ENCODE results near the gene OSCAR. TPM values are rescaled to one million over a fixed set of nuclear protein-coding genes. Genes with fewer than 3 reads are reported as not detected.

OSCAR gene
- total and polyA plus RNA-seq, 10 of the 15 experiments (the other 5 are each of a cell fraction or from before 2014, with no cell fraction given) = 0.08 to 0.27 (median 0.10) TPM; not detected in 7

- H3K4me3 ChIP-seq = no peak overlapping the region
- no peak for FAIRE-seq
- TF ChIP-seq RAD21 (IDR thresholded peaks at IDR 0.05; ENCODE audit: insufficient read depth, low read depth, low read length) (no peak), ZSCAN29 (IDR thresholded peaks at IDR 0.05) (no peak), TAF1 (IDR thresholded peaks at IDR 0.05; ENCODE audit: borderline replicate concordance, low read depth, low read length) (no peak), EP300 (IDR thresholded peaks at IDR 0.05; ENCODE audit: borderline replicate concordance in 1 of 2, control insufficient read depth in 1 of 2, low read depth in 2 of 2, low read length in 2 of 2) (no peak), PML (IDR thresholded peaks at IDR 0.05; ENCODE audit: low read length) (no peak)
- no TSS peak for BruUV-seq (replicated peaks)
- H3K9me3 ChIP-seq (replicated peaks; ENCODE audit: control insufficient read depth, insufficient read depth, low read length) = peaks cover 1% of the 10 kb centered on the region; the same call in 2 of the 3 replicates
- no peaks in the 10 kb centered on the region for H3K4me1 ChIP-seq (ENCODE audit: control insufficient read depth, insufficient read depth, low read length)
- ChIA-PET POLR2A (no interaction called here), CTCF (no interaction called here), SMC1A (ENCODE audit: uncharacterized antibody, unreplicated experiment) (no interaction called here), RAD21 (ENCODE audit: unreplicated experiment) (no interaction called here)
- H3K27ac ChIP-seq (ENCODE audit: control insufficient read depth, insufficient read depth) = no peak overlapping the region
- H4K20me1 ChIP-seq (ENCODE audit: control insufficient read depth, insufficient read depth) = no peaks in the 10 kb centered on the region
- no peak overlapping the region for H3K9ac ChIP-seq (ENCODE audit: control insufficient read depth, insufficient read depth, low read length)
- no peak overlapping the region for H3K4me2 ChIP-seq (ENCODE audit: control insufficient read depth, insufficient read depth)
- WGBS (ENCODE audit: insufficient coverage, insufficient replicate concordance, low lambda C conversion rate, missing lambda C conversion rate) = 41% methylated on average over 9 of the region's 9 CpGs
- intact Hi-C loops (cut with micrococcal nuclease; ENCODE audit: unreplicated experiment) = no loop called here
- H3K79me2 ChIP-seq (ENCODE audit: control insufficient read depth, insufficient read depth, low read length) = no peaks in the 10 kb centered on the region
- ATAC-seq = no peak
- H3K36me3 ChIP-seq (ENCODE audit: control insufficient read depth in 2 of 2, insufficient read depth in 2 of 2, low read length in 1 of 2) = no peaks in the 10 kb centered on the region
- H3K27me3 ChIP-seq (replicated peaks in 1 of 2; ENCODE audit: control insufficient read depth in 2 of 2, insufficient read depth in 2 of 2, low read length in 1 of 2) = no peaks in the 10 kb centered on the region
- in situ Hi-C loops (cut with MboI) = no loop called here
- DNase-seq (ENCODE audit: low read depth, low spot score) = no peak
- H2AFZ ChIP-seq (ENCODE audit: control insufficient read depth, low read depth, low read length) = no peak overlapping the region
These were observed 25.8 kb downstream of the OSCAR start for GRCh38 chr19:54074851-54075250.

- H3K9me3 ChIP-seq (replicated peaks; ENCODE audit: control insufficient read depth, insufficient read depth, low read length) = no peaks in the 10 kb centered on the region; the same call in 2 of the 3 replicates
- ATAC-seq (no peak), FAIRE-seq (no peak), DNase-seq (ENCODE audit: low read depth, low spot score) (no peak)
- no peak overlapping the region for H3K4me2 ChIP-seq (ENCODE audit: control insufficient read depth, insufficient read depth)
- no peak overlapping the region for H3K9ac ChIP-seq (ENCODE audit: control insufficient read depth, insufficient read depth, low read length)
- H3K79me2 ChIP-seq (ENCODE audit: control insufficient read depth, insufficient read depth, low read length) = no peaks in the 10 kb centered on the region
- H3K27me3 ChIP-seq (replicated peaks in 1 of 2; ENCODE audit: control insufficient read depth in 2 of 2, insufficient read depth in 2 of 2, low read length in 1 of 2) = no peaks in the 10 kb centered on the region
- H3K36me3 ChIP-seq (ENCODE audit: control insufficient read depth in 2 of 2, insufficient read depth in 2 of 2, low read length in 1 of 2) = no peaks in the 10 kb centered on the region
- H2AFZ ChIP-seq (ENCODE audit: control insufficient read depth, low read depth, low read length) = no peak overlapping the region
- 43% methylated on average over 10 of the region's 10 CpGs for WGBS (ENCODE audit: insufficient coverage, insufficient replicate concordance, low lambda C conversion rate, missing lambda C conversion rate)
- no TSS peak for BruUV-seq (replicated peaks)
- ChIA-PET POLR2A (no interaction called here), CTCF (no interaction called here), SMC1A (ENCODE audit: uncharacterized antibody, unreplicated experiment) (no interaction called here), RAD21 (ENCODE audit: unreplicated experiment) (no interaction called here)
- H3K27ac ChIP-seq (ENCODE audit: control insufficient read depth, insufficient read depth) = no peak overlapping the region
- intact Hi-C loops (cut with micrococcal nuclease; ENCODE audit: unreplicated experiment) = no loop called here
- in situ Hi-C loops (cut with MboI) = no loop called here
- H3K4me3 ChIP-seq = no peak overlapping the region
- no peaks in the 10 kb centered on the region for H3K4me1 ChIP-seq (ENCODE audit: control insufficient read depth, insufficient read depth, low read length)
- H4K20me1 ChIP-seq (ENCODE audit: control insufficient read depth, insufficient read depth) = no peaks in the 10 kb centered on the region
- TF ChIP-seq PML (IDR thresholded peaks at IDR 0.05; ENCODE audit: low read length) (no peak), HDGF (IDR thresholded peaks at IDR 0.05) (no peak), ASH2L (IDR thresholded peaks at IDR 0.05; ENCODE audit: borderline replicate concordance, low read depth) (no peak), ZNF207 (IDR thresholded peaks at IDR 0.05; ENCODE audit: borderline replicate concordance) (no peak), EP300 (IDR thresholded peaks at IDR 0.05; ENCODE audit: borderline replicate concordance in 1 of 2, control insufficient read depth in 1 of 2, low read depth in 2 of 2, low read length in 2 of 2) (no peak), ZBTB11 (CRISPR knock-in tag; IDR thresholded peaks at IDR 0.05) (no peak), ZZZ3 (IDR thresholded peaks at IDR 0.05; ENCODE audit: control insufficient read depth, insufficient read length, low read depth) (no peak), HDAC6 (IDR thresholded peaks at IDR 0.05; ENCODE audit: unreplicated experiment) (no peak), POLR2AphosphoS5 (IDR thresholded peaks at IDR 0.05; ENCODE audit: low read length) (no peak), ESRRA (IDR thresholded peaks at IDR 0.05; ENCODE audit: low read length) (no peak), ELK1 (IDR thresholded peaks at IDR 0.05; ENCODE audit: low read depth, low read length) (no peak), TAF1 (IDR thresholded peaks at IDR 0.05; ENCODE audit: borderline replicate concordance, low read depth, low read length) (no peak)
These were observed 26.8 kb downstream of the OSCAR start for GRCh38 chr19:54073829-54074228.
